Activated CD4-positive, CD25-positive, alpha-beta regulatory T cell treated with anti-CD3 and anti-CD28 coated beads, Interleukin-2, amount 50 U/mL, for 72 hours (primary cell): ENCODE results near the gene ZNF771.
"Not testable (repeated sequence)": the region's sequence is repeated elsewhere in the genome, so short reads cannot be mapped to it uniquely, and the experiment has no call there.

ENCODE experiments used
- DNase-seq: peaks from one replicate; pipeline ENCODE4 v3.0.0; 2021

ZNF771 gene

DNA sequence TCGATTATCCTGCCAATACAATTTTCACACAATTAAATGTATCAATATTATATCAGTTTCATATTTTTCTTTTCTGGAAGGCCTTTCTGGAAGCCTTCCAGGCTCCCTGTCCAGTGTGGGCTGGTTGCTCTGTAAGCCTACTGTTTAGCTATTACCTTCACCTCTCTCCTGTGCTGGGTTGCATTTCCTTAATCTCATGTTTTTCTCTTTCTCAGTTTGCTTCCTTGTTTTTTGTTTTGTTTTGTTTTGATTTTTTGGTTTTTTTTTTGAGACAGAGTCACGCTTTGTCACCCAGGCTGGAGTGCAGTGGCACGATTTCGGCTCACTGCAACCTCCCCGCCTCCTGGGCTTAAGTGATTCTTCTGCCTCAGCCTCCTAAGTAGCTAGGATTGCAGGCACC, 31.4 kb downstream of the ZNF771 start:
- DNase-seq = no peak

DNA sequence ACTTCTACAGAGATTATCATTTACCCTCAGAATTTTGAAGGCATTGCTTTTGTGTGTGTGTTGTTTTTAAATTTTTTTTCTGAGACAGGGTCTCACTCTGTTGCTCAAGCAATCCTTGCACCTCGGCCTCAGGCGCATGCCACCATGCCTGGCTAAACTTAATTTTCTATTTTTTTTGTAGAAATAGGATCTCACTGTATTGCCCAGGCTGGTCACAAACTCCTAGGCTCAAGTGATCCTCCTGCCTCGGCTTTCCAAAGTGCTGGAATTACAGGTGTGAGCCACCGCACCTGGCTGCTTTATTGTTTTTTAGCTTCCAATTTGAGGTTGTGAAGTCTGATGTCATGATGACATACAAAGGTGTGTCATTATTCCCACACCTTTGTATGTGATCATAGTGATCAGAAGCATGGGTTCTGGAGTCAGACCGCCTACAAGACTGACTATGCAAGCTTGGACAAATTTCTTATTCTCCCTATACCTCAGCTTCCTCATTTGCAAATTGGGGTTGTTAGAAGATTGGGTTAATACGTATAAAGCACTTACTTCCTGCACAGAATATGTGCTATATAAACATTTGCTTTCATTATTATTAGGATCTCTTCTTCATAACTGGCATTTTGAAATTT, 32.4 kb downstream of the ZNF771 start:
- DNase-seq = no peak

DNA sequence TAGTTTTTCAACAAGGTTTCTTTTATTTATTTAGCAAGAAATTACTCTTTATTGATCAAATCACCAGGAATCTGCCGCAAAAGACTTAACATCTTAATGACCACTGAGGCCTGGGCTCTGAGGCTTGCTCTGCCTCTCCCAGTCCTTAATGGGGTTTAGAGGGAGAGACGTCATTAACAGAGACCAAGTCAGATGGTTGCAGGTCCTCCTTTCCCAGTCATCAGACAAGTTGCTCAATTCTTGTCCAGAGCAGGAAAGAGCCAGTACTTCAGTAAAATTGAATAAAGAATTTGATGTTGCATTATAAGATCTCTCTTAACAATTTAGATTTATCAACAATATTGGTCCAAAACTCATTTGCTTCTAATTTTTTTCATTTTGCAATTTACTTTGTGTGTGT, 36.2 kb downstream of the ZNF771 start:
- DNase-seq = no peak

DNA sequence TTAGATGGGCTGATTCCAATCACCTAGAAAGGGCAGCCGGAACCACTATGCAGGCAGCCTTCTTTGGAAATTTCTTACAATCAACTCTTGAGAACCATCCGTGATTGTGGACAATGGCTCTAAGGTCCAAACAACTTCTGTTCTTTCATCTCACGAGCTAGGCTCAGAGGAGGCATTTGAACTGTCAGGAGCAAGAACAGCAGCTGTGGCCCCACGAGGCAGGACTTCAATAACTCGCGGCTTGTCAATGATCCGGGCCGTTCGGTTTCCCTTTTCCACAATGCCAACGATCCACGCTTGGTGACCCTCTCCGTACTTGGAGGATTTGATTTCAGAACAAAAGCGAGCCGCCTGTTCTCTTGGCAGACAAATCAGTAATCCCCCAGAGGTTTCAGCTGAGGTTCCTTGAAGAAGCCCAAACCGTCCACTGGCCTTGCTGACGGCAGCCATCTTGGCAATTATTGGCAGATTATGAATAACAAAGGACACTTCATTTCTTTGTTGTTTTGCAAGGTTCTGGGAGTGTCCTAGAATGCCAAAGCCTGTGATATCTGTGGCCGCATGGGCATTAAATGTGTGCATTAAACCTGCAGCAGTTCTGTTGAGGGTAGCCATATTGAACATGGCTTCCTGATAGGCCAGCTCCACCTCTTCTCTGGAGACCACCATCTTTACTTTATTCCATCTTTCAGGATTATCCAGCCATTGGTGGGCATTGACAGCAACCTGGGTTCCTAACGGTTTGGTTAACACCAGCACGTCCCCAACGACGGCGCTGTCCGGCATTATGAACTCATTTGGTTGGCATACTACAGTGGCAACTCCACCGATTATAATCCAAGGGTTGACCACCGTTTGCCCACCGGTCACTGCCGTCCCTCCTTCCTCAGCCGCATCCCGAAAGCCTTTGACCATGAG, 37.1 kb downstream of the ZNF771 start:
- DNase-seq = no peak

DNA sequence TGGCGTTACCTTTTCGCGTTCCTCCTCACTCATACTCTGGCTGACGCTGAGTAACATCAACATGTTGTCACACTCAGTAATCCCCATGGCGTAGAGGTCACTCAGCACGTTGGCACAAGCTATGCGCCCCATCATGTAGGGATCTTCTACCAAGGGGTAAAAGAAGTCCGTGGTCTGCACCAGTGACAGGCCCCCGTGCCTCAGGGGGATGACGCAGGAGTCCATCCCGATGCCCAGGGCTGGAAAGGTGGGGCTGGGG, 37.7 kb downstream of the ZNF771 start:
- DNase-seq = no peak

DNA sequence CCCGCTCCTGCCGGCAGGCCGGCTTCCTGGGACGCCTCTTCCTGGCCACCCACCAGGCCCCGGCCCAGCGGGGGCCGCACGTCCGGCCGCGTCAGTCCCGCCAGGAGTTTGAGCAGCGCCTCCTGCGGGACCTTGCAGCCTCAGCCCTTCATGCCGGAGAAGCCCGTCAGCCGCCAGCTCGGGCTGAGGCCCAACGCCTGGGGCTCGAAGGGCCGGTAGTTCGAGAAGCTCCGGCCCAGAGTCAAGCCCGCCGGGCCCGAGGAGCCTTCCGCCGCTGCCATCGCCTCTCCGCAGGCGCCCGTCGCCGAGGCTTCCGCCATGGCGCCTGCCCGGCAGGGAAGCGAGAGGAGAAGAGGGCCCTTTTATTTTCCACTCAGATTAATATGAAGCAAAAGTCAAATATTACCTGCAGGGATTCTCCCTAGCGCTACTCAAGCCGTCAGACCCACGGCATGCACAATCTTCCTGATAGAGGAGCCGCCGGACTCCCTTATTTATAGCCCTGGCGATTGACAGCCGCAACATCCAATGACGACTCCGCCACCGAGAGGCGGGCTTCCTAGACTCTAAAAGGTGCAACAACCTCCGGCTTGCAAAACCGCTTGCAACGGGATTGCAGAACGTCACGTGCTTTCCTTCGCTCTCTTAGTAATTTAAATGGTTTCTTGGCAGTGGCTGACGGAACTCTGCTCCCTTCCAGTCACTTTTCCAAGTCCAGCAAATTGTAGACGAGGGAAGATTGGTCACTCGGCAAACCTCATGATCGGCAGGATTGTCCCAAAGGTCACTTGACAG, 38.2 kb downstream of the ZNF771 start, which contains the start of gene SEPHS2:
TSS of gene SEPHS2 (minus strand) at position 467 of the 795 bp plus-strand sequence. CDS start at position 320, 147 bp downstream.
- DNase-seq = peak; percentile 96

DNA sequence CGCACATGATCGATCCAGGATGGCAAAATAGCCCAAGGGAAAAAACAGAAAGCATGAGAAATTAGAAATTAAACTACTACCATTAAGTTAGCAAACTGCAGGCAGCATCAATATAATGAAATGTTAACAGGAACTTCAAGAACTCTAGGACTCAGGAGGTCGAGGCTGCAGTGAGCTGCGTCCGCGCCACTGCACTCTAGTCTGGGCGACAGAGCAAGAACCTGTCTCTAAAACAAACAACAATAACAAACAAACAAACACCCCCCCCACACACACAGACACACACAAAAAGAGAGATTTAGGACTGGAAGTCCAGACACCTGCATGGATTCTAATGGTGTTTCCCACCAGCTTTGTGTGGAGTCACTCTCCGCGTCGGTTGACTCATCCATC, 38.8 kb downstream of the ZNF771 start:
- DNase-seq = no peak

DNA sequence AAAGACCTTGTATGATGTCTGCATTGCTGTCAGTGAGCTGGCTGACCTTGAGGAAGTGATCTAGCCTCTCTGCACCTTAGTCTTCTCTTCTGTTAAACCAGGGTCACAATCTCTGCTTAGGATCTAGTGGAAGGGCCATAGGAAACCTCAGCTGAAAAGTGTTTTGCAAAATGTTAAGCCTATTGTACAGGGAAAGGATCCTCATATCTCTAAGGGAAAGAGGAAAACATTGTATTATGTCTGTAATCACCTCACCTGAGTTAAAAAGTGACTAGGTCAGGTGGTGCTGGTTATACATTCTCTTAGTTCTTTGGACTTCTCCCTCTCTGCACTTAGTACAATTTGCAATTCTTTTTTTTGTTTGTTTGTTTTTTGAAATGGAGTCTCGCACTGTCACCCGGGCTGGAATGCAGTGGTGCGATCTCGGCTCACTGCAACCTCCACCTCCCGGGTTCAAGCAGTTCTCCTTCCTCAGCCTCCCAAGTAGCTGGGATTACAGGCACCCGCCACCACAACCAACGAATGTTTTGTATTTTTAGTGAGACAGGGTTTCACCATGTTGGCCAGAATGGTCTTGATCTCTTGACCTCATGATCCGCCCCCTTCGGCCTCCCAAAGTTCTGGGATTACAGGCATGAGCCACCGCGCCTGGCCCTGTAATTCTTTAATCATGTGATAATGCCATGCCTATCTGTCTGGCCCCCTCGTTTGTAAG, 40.3 kb downstream of the ZNF771 start:
- DNase-seq = no peak

DNA sequence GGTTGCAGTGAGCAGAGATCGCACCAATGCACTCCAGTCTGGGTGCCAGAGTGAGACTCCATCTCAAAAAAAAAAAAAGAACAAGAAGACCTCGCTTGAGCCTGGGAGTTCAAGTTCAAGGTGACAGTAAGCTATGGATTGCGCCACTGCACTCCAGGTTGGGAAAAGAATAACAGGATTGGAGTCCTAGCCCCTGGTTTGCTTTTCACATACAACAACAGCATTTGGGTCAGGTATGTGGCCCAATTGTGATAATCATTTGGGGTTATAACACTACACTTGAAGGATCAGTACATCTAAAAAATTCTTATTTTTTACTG, 41.7 kb downstream of the ZNF771 start:
- DNase-seq = no peak

DNA sequence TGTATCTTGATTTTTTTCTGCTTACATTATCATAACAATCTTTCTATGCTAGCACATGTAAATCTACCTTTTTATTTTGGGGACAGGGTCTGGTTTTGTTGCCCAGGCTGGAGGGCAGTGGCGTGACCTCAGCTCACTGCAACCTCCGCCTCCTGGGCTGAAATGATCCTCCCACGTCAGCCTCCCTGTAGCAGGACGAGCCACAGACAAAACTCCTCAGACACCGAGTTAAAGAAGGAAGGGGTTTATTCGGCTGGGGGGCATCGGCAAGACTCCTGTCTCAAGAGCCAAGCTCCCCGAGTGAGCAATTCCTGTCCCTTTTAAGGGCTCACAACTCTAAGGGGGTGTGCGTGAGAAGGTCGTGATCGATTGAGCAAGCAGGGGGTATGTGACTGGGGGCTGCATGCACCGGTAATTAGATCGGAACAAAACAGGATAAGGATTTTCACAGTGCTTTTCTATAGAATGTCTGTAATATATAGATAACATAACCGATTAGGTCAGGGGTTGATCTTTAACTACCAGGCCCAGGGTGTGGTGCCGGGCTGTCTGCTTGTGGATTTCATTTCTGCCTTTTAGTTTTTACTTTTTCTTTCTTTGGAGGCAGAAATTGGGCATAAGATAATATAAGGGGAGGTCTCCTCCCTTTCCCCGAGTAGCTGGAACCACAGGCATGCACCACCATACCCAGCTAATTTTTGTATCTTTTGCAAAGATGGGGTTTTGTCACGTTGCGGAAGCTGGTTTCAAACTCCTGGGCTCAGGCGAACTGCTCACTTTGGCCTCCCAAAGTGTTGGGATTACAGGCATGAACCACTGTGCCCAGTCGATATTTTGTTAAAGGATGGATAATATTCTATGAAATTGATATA, 45.5 kb downstream of the ZNF771 start:
- DNase-seq = not testable (repeated sequence)

DNA sequence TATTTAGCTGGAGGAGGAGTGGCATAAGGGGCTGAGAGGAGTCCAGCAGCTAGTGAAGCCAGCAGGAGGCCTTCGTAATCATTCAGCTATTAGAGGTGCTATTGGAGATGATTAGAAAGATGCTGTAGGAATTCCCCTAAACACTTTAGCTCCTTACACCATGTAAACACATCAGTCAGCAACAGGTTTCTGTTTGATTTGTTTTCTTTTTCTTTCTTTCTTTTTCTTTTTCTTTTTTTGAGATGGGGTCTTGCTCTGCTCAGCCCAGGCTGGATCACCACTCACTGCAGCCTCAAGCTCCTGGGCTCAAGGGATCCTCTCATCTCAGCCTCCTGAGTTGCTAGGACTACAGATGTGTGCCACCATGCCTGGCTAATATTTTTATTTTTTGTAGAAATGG, 48.9 kb downstream of the ZNF771 start:
- DNase-seq = no peak

DNA sequence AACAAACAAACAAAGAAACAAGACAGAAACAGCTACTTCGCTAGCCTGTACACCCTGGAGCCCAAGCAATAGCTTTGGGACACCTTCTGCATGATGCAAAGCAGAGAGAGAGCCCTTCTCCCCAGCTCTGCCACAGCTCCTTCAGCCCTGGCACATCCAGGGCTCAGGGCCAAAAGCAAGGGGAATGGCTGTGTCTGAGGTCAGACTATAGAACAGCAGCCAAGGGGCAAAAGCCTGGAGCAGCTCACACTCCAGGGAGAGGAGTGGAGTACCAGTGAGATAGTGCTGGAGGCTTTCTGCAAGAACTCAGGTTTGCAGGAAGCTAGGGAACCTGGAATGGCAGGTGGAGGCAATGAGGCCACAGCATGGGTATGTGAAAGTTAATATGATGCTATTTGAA, 49.9 kb downstream of the ZNF771 start:
- DNase-seq = no peak

DNA sequence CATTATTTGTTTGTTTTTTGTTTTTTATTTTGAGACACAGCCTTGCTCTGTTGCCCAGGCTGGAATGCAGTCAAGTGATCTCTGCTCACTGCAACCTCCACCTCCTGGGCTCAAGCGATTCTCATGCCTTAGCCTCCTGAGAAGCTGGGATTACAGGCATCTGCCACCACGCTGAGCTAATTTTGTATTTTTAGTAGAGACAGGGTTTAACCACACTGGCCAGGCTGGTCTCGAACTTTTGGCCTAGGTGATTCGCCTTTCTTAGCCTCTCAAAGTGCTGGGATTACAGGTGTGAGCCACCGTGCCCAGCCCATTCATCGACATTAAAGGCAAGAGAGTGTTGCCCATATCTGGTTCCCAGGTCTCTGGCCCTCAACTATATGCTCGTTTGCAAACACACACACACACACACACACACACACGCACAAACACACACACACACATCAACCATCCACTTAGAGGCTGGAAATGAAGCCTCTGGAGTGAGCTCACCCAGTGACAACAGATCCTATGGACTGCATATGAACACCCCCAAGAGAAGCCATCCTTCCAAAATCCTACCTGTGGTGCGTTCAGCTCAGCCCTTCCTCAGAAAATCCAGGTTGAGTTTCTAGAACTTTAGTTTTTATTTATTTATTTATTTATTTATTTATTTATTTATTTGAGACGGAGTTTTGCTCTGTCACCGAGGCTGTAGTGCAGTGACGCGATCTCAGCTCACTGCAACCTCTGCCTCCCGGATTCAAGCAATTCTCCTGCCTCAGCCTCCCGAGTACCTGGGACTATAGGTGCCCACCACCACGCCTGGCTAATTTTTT, 50.5 kb downstream of the ZNF771 start:
- no peak for DNase-seq

DNA sequence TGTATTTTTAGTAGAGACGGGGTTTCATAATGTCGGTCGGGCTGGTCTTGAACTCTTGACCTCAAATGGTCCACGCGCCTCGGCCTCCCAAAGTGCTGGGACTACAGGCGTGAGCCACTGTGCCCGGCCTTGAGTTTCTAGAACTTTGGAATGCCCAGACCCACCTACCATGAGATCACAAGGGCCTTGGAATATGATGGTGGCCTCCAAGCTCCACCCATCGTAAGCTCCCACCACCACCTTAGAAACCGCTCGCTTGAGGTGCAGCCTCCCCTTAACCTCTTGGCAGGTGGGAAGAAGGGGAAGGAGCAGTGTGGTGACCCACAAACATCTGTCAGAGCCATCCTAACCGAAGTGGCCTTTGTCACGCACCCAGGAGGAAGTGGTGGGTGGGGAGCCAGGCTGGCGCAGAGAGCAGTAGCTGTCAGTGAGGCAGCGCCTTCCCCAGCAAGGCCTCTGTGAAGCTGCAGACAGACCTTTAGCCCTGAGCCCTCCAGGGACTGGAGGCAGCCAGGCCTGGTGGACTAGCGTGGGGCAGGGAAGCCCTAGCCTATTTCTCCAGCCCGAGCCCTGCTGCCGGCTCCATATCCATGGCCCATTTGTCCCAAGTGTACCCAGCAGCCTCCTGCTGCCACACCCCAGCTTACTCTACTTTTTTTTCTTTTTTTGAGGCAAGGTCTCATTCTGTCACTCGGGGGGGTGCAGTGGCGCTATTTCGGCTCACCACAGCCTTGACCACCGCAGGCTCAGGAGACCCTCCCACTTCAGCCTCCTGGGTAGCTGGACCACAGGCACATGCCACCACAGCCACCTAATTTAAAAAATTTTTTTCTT, 51.4 kb downstream of the ZNF771 start:
- DNase-seq = peak; percentile 81

DNA sequence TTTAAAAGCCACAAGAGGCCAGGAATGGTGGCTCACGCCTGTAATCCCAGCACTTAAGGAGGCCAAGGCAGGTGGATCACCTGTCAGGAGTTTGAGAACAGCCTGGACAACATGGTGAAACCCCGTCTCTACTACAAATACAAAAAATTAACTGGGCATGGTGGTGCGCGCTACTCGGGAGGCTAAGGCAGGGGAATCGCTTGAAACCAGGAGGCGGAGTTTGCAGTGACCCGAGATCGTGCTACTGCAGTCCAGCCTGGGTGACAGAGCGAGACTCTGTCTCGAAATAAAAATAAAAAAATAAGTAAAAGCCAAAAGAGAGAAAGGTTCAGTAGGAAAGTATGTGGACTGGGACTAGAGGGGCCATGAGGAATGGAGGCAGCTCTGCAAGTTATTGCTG, 52.0 kb downstream of the ZNF771 start:
- DNase-seq = no peak

DNA sequence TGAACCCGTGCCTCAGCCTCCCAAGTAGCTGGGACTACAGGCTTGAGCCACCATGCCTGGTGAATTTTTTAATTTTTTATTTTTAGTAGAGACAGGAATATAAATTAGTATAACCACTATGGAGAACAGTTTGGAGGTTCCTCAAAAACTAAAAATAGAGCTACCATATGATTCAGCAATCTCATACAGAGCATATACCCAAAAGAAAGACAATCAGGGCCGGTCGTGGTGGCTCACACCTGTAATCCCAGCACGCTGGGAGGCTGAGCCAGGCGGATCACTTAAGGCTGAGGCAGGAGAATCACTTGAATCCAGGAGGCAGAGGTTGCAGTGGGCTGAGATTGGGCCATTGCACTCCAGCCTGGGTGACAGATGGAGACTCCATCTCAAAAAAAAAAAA, 54.0 kb downstream of the ZNF771 start:
- not testable (repeated sequence) for DNase-seq

DNA sequence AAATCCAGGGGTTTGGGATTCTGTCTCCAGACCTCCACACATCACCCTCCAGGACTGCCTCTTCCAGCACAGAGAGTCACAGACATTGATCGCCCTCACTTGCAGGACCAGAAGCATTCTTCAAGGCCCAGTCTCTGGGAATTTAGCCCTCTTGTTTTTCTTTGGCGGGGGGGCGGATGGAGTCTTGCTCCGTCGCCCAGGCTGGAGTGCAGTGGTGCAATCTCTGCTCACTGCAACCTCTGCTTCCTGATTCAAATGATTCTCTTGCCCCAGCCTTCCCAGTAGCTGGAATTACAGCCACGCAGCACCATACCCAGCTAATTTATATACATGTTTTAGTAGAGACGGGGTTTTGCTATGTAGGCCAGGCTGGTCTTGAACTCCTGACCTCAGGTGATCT, 56.7 kb downstream of the ZNF771 start:
- DNase-seq = no peak
